HCT116 (cell line): ENCODE measurements around the gene NTSR1.

ENCODE experiments used
- CBX3 ChIP-seq: IDR thresholded peaks from 2 replicates; pipeline ENCODE4 v1.6.1; 2012; ENCODE audit warnings: low read depth
- EGR1 ChIP-seq: IDR thresholded peaks from 2 replicates; pipeline ENCODE4 v1.6.1; 2012; ENCODE audit warnings: low read depth
- POLR2A ChIP-seq: IDR thresholded peaks from 2 replicates; pipeline ENCODE4 v1.7.0; 2011; ENCODE audit warnings: borderline replicate concordance; ENCODE audit not compliant: insufficient read depth, insufficient read length; ENCODE audit errors: extremely low read depth
- ZNF274 ChIP-seq: fragments of 200-500 bp; sonication (Bioruptor generic); IDR thresholded peaks from 2 replicates; pipeline ENCODE4 v1.6.1; 2014; ENCODE audit warnings: mild to moderate bottlenecking, low read depth, low read length, inconsistent platforms
- TF ChIP-seq, protein P1 (sequence below), 3 experiments: fragments of 200-600 bp in 1 of 3; sonication (generic) in 1 of 3; IDR thresholded peaks in 2 of 3; conservative IDR thresholded peaks in 1 of 3; 2 replicates each; pipeline ENCODE4 v1.5.1; 2012 to 2017; ENCODE audit warnings: low read depth in 2 of 3, low read length in 2 of 3, antibody characterized with exemption in 1 of 3, borderline replicate concordance in 1 of 3, control low read depth in 1 of 3, mild to moderate bottlenecking in 1 of 3, mixed read lengths in 1 of 3, mixed run types in 1 of 3, moderate library complexity in 1 of 3; ENCODE audit not compliant: insufficient read depth in 1 of 3

DNA sequence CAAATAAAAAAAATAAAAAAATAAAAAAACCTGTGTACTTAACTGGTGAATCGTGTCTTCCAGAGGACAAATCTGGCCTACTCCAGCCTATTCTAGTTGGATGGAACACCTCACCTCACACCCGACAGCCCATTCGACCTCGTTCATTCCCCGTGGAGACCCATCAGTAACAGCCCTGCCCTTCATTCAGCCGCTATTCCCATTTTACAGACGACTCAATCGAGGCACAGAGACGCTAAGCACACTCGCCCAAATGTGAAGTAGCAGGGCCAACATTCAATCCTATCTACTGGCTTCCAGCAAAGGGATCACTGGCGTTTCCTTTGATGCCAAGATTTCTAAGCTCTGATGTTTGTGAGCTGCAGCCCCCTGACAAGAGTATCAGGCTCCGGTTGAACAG lies 1.8 kb upstream of the NTSR1 start:
- TF ChIP-seq, protein P1, sequence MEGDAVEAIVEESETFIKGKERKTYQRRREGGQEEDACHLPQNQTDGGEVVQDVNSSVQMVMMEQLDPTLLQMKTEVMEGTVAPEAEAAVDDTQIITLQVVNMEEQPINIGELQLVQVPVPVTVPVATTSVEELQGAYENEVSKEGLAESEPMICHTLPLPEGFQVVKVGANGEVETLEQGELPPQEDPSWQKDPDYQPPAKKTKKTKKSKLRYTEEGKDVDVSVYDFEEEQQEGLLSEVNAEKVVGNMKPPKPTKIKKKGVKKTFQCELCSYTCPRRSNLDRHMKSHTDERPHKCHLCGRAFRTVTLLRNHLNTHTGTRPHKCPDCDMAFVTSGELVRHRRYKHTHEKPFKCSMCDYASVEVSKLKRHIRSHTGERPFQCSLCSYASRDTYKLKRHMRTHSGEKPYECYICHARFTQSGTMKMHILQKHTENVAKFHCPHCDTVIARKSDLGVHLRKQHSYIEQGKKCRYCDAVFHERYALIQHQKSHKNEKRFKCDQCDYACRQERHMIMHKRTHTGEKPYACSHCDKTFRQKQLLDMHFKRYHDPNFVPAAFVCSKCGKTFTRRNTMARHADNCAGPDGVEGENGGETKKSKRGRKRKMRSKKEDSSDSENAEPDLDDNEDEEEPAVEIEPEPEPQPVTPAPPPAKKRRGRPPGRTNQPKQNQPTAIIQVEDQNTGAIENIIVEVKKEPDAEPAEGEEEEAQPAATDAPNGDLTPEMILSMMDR (IDR thresholded peaks at IDR 0.05 in 2 of 3, conservative IDR thresholded peaks at IDR 0.05 in 1 of 3; ENCODE audit: borderline replicate concordance in 1 of 3, insufficient read depth in 1 of 3, low read depth in 2 of 3, low read length in 2 of 3), result no peak
- TF ChIP-seq ZNF274 (no peak), CBX3 (no peak), EGR1 (no peak), POLR2A (no peak)
